Measurements from ENCODE around the gene STARD10.

STARD10 gene

GRCh38 chr11:72723508-72723907 lies 70.3 kb downstream of the STARD10 start:
- no peak for DNase-seq

DNA sequence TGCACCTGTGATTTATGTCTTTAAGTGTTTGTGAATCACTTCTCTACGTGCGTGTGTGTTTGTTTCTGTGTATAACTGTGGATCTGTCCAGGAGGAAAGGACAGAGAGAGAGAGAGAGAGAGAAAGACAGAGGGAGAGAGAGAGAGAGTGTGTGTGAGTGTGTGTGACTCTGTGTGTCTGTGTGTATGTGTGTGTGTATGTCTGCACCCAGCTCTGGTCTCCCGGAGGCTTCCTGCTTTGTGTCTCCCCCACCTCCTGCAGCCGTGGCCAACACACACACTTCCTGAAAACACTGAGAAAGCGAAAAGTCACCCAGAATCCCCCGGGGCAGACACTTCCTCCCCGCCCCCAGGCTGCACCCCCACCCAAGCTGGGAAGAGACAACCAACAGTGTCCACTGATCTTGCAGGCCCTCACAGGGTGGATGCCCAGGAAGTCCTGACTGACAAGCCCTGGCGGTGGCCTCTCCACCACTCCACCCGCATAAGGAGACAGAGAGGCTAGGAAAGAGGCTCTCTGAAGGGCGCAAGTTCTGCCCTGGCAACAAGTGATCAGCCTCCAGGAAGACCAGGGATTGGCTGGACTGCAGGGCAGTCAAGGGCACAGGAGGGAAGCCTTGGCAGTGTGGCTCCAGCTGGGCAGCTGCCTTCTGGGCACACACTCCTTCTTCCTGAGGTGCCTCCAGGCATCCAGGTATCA lies 71.6 kb downstream of the STARD10 start:
- DNase-seq = peak; percentile 69

DNA sequence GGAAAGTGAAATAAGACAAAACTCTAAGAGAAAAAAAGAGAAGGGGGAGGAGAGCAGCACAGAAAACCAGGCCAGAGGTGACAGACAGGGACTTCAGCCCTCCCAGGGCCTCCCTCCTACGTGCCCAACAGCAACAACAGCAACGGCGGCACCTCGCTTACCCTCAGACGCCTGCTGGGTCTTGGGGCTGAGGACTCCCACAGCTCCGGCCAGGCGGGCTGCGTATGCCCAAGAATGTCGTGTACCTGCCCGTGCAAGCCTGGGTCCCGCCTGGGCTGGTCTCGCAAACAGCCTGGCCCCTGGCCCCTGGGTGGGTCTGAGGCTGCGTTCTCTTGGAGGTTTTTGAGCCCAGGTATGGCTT lies 72.2 kb downstream of the STARD10 start:
- DNase-seq = no peak

DNA sequence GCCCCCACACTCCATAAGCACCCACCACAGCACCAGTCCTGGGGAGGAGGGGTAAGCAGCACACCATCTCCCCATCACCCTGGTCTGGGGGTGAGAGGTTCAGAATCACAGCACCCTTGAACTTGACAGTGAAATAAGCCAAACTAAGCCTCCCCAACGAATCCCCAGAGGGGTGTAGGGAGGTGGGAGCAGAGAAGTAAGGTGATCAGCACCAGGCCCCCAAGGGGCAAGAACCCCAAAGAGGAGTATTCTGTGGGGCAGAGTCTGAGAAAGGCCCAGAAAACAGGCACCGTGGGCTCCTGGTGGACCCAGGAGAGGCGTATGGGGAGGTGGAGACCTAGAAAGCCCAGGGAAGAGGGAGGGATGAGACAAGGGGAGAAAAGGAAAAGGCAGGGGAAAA lies 72.6 kb downstream of the STARD10 start:
- no peak for DNase-seq

GRCh38 chr11:72720784-72721183 lies 73.1 kb downstream of the STARD10 start:
- no peak for DNase-seq

- no peak for DNase-seq
Observed at GRCh38 chr11:72720047-72720446, 73.8 kb downstream of the STARD10 start.

DNA sequence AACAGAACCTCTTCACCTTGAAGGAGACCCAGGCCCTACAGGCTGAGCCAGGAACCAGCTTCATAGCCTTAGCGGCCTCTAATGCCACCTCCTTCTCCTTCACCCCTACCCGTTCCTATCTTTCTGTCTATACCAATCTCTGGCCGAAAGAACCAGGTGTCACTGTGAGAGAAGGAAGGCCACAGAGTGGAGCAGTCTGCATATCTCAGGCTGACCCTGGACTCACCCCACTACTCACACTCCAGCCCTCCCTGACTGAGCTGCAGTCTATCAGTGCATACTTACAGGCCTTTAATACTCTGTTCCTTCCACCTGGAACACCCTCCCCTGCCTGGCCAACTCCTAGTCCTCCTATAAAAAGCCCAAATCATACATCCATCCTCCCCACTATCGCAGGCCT lies 74.3 kb downstream of the STARD10 start:
- no peak for DNase-seq

DNA sequence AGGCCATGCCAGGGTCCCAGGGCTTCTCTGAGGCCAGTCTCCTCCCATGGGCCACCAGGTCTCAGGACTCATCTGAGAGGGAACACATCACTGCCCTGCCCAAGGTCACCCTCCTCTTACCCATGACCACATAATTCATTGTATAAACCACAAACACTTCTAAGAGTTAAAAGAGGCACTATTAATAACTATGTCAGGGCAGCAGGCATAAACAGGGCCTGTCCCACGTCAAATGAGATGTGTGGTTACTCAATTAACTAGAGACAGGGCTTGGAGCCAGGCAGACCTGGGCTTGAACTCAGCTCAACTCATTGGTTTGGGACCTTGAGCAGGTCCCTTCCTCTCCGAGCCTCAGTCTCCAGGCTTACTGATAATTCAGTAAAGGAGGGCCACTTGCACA lies 74.7 kb downstream of the STARD10 start:
- no peak for DNase-seq

DNA sequence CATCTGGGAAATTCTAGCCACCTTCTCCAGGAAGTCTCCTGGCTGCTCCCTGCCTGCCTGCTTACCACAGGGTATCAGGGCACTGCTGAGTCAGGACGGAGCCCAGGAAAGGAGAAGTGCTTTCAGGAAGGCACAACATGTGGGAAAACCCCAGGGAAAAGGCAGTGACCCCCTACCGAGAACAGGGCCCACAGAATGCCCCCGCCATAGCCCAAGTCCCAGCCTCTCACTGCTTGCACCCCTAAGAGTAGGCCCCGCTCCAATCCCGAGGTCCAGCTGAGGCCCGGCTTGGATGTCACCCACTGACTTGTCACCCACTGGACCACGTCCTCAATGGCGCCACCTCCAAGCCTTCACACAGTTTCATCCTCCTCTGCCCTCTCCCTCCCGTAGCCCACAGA lies 75.7 kb downstream of the STARD10 start:
- no peak for DNase-seq

DNA sequence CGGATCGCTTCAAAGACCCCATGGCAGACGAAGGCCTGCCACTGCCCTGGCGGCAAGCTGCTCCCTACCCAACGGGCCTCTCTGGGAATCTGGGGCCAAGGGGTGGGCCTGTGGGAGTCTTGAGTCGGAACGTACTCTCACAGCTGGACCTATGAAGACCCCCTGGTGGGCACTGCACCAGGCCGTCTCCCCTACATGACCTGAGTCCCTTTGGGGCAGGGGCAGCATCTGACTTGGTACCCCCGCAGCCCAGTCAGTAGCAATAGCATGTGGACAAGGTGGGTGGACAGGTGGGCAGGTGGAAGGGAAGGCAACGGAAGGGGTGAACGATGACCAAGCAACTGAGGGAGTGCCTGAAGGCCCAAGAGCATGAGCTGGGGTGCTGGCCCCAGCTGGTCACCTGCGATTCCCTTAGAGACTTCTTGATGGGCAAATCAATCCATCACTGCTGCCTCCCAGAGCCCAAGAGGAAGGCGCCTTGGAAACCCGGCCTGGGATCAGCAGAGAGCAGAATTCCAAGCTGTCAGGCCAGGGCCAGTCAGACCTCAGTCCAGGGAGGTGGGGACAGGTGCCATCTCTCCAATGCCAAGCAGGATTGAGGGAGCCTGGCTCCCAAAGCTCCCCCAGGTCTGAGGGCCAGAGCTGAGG lies 76.9 kb downstream of the STARD10 start:
- DNase-seq = no peak

DNA sequence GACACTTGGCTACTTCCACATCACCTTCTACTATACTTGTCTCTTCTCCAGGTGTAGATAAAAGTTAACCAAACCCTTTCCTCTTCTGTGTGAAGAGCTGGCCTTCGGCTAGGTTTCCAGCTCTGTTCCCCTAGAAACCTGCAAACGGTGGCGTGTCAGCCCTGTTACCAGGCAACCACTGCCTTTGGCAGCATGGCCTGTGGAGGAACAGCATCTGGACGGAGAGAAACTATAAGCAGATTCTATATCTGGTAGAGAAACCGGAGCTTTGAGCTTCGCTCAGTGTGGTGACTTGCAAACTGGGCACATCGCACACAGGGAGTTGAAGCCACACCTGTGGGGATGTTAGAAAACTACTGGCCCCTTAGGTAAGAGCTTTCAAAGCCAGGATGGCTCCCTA lies 77.6 kb downstream of the STARD10 start:
- no peak for DNase-seq

- DNase-seq = no peak
Observed at GRCh38 chr11:72712841-72713240, 81.0 kb downstream of the STARD10 start.

DNA sequence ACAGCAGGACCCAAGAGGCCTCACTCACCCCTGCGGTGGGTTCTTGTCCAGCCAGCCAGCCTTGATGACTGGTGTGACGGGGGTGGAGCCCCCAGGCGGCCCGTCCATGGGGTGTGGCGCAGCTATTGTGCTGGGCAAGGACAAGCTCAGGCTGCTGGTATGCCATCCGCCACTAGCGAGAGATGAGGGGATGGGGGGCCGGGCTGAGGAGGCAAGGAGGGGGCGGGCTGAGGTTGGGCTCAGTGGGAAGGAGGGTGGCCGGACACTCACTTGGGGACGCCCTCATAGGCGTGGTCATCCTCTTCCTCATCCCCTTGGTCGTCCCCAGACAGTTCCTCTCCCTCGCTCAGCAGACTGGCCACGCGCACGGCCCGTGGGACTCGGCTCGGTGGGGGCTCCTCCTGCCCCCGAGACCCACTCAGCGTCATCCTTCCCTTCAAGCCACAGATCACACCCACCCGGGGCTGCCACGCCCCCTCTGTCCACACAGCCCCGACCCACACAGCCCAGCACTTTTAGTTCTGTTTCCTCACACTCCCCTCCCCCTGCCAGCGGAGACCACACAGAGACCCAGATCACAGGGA lies 81.6 kb downstream of the STARD10 start:
- no peak for DNase-seq

GRCh38 chr11:72711141-72711540 lies 82.7 kb downstream of the STARD10 start:
- no peak for DNase-seq

DNA sequence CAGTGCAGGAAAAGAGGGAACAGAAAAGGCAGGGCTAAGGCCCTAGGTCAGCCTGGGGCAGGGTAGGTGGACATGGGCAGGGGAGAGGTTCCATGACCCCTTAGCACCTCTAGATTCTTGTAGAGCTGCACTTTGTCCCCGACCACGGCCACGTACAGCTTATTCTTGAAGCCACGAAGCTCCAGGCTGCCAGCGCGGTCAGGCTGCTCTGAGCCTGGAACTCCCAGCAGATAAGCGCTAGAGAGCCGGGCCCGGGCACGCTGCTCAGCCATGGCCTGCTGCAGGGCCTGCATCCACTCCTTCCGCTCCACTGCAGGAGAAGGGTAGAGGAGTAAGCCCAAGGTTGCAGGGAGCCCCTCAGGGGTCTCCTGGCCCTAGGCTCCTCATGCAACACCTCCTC lies 83.6 kb downstream of the STARD10 start:
- no peak for DNase-seq

DNA sequence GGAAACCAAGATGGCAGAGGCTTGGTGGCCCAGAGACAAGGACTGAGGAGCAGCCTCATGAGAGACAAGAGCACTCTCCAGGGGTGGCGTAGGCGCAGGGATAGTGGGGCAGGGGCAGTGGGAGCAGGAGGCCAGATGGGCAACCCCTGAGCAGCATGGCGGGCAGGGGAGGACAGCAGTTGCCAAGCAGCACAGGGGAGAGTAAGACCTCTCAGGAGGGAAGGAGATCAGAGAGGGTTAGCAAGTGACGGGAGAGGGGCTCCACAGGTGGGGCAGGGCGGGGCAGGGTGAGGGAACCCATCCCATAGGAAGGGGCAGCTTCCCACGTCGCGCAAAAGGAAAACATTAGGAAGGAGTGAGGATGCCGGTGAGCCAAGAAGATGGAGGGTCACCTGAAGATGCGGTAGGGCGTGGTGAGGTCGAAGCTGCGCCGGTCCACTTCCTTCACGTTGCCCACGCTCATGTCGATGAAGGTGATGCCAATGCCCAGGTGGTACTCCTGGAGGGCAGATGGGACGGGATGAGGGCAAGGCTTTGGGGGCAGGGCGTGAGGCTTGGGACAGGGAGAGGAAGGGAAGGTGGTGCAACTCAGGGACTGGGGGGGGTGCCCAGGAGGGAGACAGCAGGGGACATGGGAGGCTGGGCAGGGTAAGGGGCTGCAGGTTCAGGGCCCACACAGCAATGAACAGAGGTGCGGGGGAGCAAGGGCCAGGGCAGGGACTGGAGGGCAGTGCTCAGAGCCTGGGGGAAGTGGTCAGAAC lies 84.2 kb downstream of the STARD10 start:
- no peak for DNase-seq

DNA sequence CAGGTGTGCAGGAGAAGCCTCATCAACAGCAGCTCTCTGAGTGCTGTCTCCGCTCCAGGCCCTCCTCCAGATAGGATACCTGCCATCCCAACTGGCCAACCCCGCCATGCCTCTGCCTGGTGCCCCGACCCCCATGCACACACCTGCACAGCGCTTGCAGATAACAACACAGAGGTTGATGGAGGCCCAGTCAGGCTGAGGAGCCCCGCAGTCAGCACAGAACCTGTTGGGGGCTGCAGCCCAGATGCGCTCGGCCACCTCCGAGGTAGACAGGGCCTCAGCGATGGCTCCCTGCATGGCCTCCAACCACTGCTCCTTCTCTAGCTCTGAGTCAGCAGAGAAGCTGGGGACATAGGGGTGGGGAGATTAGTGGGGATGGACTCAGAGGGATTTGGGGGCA lies 86.8 kb downstream of the STARD10 start:
- DNase-seq = no peak

DNA sequence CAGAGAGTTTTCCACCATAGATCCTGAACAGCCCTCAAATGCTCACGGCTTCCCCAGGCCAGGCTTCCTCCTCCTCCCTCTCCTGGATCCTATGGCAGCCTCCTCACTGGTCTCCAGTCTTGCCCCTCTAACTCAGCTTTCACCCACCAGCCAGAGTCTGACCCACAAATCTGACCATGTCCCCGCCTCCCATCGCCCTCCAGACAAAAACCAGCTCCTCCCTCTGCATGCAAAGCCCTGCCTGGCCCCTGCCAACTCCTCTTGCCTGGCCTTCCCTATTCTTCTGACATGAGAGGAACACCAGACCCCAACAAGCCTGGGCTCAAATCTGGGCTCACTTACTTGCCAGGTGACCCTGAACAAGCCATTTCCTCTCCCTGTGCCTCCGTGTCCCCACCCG lies 87.3 kb downstream of the STARD10 start:
- no peak for DNase-seq

DNA sequence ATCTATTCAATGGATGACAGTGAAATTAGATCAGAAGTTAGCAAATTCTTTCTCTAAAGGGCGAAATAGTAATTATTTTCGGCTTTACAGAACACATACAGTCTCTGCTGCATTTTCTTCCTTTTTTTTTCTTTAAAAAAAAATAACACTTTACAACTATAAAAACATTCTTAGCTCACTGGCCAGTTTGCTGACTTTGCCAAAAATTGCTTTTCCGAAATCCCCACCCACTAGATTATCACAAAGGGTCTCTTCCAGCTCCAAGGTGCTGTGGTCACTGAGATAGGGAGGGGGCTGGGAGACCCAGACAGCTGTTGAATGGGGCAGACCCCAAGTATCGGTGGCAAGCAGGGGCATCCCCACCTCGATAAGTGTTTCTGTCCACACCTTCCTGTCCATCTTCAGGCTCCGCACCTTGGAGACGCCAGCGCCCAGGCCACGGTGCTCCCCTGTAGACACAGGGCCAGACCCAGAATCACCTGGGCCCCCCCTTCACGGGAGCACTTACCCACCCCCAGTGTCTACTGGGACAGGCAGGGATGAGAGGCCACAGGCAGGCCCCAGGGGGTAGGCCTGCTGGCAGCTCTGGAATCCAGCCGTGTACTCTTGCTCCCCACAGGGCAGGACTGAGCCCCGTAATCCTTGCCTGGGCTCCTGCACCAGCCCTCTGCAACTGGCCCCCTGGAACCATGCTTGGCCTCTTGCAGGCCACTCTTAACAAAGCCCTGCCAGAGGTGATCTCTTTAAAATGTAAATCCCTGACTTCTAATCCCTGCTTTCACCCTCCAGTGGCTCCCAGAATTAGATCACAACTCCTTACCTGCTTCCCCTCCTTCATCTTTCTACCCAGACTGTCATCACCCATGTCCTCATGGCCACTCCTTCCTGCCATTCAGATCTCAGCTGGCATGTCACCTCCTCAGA lies 88.1 kb downstream of the STARD10 start:
- no peak for DNase-seq

GRCh38 chr11:72704783-72705265 lies 89.0 kb downstream of the STARD10 start:
- DNase-seq = no peak
